Gastrocnemius medialis (tissue), 4 donors: ENCODE results near the gene THSD7B. TPM values are rescaled to one million over a fixed set of nuclear protein-coding genes. Genes with fewer than 3 reads are reported as not detected.

ENCODE experiments used
- ATAC-seq, 2 donors: fragments of 150-250 bp; one replicate each; pipeline ENCODE4 v1.9.1; 2016
- DNase-seq, 2 donors: peaks; one replicate each; pipeline ENCODE4 v3.0.0-alpha.2; 2019
- H3K27ac ChIP-seq, 4 donors: fragments of 200-600 bp; sonication (generic); 1 replicate in 1 of 4; 2 replicates in 3 of 4; pipeline ENCODE4 v1.5.1; 2016 to 2018; ENCODE audit warnings: mild to moderate bottlenecking in 2 of 4, moderate library complexity in 1 of 4
- H3K27me3 ChIP-seq, 3 donors: fragments of 200-600 bp; sonication (generic) in 2 of 3; 1 replicate in 1 of 3; 2 replicates in 2 of 3; pipeline versions ENCODE4 v1.5.1 to v1.6.0; 2016 to 2019; ENCODE audit warnings: mild to moderate bottlenecking in 1 of 3, moderate library complexity in 1 of 3
- H3K36me3 ChIP-seq, 2 donors: fragments of 200-600 bp; sonication (generic) in 1 of 2; one replicate each; pipeline ENCODE4 v1.5.1; 2017 to 2018
- H3K4me1 ChIP-seq, 2 donors: fragments of 200-600 bp; sonication (generic) in 1 of 2; one replicate each; pipeline ENCODE4 v1.5.1; 2016 to 2017; ENCODE audit warnings: mild to moderate bottlenecking in 2 of 2
- H3K4me3 ChIP-seq, 4 donors: fragments of 200-600 bp; sonication (generic) in 3 of 4; 1 replicate in 1 of 4; 2 replicates in 3 of 4; pipeline ENCODE4 v1.5.1; 2016 to 2019; ENCODE audit warnings: mild to moderate bottlenecking in 2 of 4
- H3K9me3 ChIP-seq, 3 donors: fragments of 200-600 bp; sonication (generic) in 2 of 3; 1 replicate in 1 of 3; 2 replicates in 2 of 3; pipeline ENCODE4 v1.5.1; 2016 to 2019
- POLR2A ChIP-seq, 2 donors: fragments of 450-650 bp; IDR thresholded peaks; one replicate each; pipeline ENCODE4 v1.6.1; 2017; ENCODE audit warnings: antibody characterized with exemption in 2 of 2, mild to moderate bottlenecking in 2 of 2, moderate library complexity in 2 of 2
- in situ Hi-C, 4 donors: fragments of 200-750 bp; cut with MboI; loops; one replicate each; pipeline versions ENCODE4 v1.15.0 to v1.8.0; 2017; ENCODE audit warnings: low sequenced_read_pairs in 4 of 4
- intact Hi-C: fragments of 100-400 bp; cut with DNase I; formaldehyde crosslinking; loops from one replicate; pipeline ENCODE4 v1.15.1; 2023; ENCODE audit warnings: low total_unique reads
- total RNA-seq, 4 donors: library from RNA; depleted of rRNA; stranded (reverse); fragments of >200 nt; gene quantifications; one replicate each; pipeline versions ENCODE4 v1.1.0 to v1.2.3, GENCODE V29; 2016
- TF ChIP-seq, protein P1 (sequence below), 5 experiments: fragments of 450-650 bp in 3 of 5; fragments of 200-600 bp in 2 of 5; sonication (generic) in 2 of 5; IDR thresholded peaks in 4 of 5; conservative IDR thresholded peaks in 1 of 5; 1 replicate in 4 of 5; 2 replicates in 1 of 5; pipeline ENCODE4 v1.5.1; 2016 to 2019; ENCODE audit warnings: antibody characterized with exemption in 5 of 5, mild to moderate bottlenecking in 3 of 5, moderate library complexity in 3 of 5

Gene THSD7B
- total RNA-seq, 4 donors from 2014 or later: not detected

- Histone ChIP-seq H3K4me3 (no peak overlapping the region), H3K9me3 (no peaks in the 10 kb centered on the region), H3K36me3 (no peaks in the 10 kb centered on the region), H3K4me1 (no peaks in the 10 kb centered on the region), H3K27me3 (no peaks in the 10 kb centered on the region), H3K27ac (no peak overlapping the region)
- intact Hi-C loops (no loop called here), in situ Hi-C loops (no loop called here)
- DNase-seq: no peak
- no peak for TF ChIP-seq POLR2A (IDR thresholded peaks at IDR 0.05)
- TF ChIP-seq, protein P1, sequence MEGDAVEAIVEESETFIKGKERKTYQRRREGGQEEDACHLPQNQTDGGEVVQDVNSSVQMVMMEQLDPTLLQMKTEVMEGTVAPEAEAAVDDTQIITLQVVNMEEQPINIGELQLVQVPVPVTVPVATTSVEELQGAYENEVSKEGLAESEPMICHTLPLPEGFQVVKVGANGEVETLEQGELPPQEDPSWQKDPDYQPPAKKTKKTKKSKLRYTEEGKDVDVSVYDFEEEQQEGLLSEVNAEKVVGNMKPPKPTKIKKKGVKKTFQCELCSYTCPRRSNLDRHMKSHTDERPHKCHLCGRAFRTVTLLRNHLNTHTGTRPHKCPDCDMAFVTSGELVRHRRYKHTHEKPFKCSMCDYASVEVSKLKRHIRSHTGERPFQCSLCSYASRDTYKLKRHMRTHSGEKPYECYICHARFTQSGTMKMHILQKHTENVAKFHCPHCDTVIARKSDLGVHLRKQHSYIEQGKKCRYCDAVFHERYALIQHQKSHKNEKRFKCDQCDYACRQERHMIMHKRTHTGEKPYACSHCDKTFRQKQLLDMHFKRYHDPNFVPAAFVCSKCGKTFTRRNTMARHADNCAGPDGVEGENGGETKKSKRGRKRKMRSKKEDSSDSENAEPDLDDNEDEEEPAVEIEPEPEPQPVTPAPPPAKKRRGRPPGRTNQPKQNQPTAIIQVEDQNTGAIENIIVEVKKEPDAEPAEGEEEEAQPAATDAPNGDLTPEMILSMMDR (IDR thresholded peaks at IDR 0.05 in 4 of 5, conservative IDR thresholded peaks at IDR 0.05 in 1 of 5): no peak
- no peak for ATAC-seq
Measured at GRCh38 chr2:137644731-137645130, 879.4 kb downstream of the THSD7B start.

DNA sequence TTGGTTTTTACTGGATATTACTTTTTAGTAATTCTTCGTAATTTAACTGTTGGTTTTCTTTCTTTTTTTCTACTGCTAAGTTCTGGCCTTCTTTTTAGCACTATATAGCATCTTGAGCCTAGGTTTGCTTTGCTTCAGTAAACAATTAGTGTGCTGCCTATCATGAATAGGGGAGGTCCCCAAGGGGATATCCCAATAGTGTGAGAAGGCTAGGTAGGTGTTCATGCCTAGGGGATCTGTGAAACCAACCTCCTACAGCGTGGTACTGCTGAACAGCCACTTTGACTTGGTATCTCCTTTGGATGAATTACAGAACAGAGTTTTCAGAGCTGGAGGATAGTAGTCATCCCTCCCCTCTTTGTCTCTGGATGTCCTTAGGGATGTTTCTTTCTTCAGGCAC, 888.7 kb downstream of the THSD7B start:
- in situ Hi-C loops: no loop called here
- Histone ChIP-seq H3K9me3 (no peaks in the 10 kb centered on the region), H3K27me3 (no peaks in the 10 kb centered on the region), H3K27ac (no peak overlapping the region), H3K4me1 (no peaks in the 10 kb centered on the region), H3K36me3 (no peaks in the 10 kb centered on the region), H3K4me3 (no peak overlapping the region)
- DNase-seq (no peak), ATAC-seq (no peak)
- intact Hi-C loops: no loop called here
- TF ChIP-seq, protein P1 (IDR thresholded peaks at IDR 0.05 in 4 of 5, conservative IDR thresholded peaks at IDR 0.05 in 1 of 5): no peak
- no peak for TF ChIP-seq POLR2A (IDR thresholded peaks at IDR 0.05)

DNA sequence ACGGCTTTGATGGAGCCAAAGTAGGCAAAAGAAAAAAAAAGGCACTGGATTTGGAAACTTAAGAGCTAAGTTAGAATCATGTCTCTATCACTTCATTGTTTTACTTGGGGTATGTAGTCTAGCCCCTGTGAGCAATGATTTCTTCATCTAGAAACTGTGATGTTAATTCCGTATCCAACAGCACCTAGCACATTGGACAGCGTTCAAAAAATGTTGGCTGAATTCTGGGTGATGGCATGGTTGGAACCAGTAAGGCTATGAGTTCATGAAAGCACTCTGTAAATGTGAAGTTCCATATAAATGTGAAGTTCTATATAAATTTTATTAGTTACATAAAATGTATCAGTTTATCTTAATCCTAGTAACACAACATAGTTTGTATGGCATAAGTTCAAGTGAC, 890.5 kb downstream of the THSD7B start:
- H3K4me1 ChIP-seq: no peaks in the 10 kb centered on the region
- intact Hi-C loops: no loop called here
- ATAC-seq: no peak
- in situ Hi-C loops: no loop called here
- no peak for DNase-seq
- TF ChIP-seq POLR2A (IDR thresholded peaks at IDR 0.05): no peak
- TF ChIP-seq, protein P1 (IDR thresholded peaks at IDR 0.05 in 4 of 5, conservative IDR thresholded peaks at IDR 0.05 in 1 of 5): no peak
- H3K27me3 ChIP-seq: no peaks in the 10 kb centered on the region
- no peaks in the 10 kb centered on the region for H3K36me3 ChIP-seq
- H3K27ac ChIP-seq: no peak overlapping the region
- H3K4me3 ChIP-seq: no peak overlapping the region
- no peaks in the 10 kb centered on the region for H3K9me3 ChIP-seq

DNA sequence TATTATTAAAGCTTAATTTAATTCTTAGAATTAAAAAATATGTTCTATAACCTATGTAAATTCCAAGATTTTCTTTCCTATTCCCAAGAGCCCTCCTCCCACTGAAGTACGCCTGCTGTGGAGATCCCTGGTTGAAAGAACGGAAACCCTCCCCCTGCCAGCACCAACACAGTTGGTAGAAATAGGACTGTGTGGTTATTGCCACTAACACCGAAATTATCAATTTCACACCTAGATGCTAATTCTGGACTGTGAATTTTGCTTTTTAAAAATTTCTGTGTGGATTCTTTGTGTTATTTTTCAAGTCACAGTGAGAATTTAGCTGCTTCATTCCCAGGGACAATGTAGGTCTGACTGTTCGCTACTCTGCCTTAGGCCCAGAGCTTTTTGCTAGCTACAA, 893.1 kb downstream of the THSD7B start:
- DNase-seq (no peak), ATAC-seq (no peak)
- Histone ChIP-seq H3K4me3 (no peak overlapping the region), H3K36me3 (no peaks in the 10 kb centered on the region), H3K27ac (no peak overlapping the region), H3K9me3 (no peaks in the 10 kb centered on the region), H3K27me3 (no peaks in the 10 kb centered on the region), H3K4me1 (no peaks in the 10 kb centered on the region)
- intact Hi-C loops (no loop called here), in situ Hi-C loops (no loop called here)
- TF ChIP-seq POLR2A (IDR thresholded peaks at IDR 0.05): no peak
- TF ChIP-seq, protein P1 (IDR thresholded peaks at IDR 0.05 in 4 of 5, conservative IDR thresholded peaks at IDR 0.05 in 1 of 5): no peak

DNA sequence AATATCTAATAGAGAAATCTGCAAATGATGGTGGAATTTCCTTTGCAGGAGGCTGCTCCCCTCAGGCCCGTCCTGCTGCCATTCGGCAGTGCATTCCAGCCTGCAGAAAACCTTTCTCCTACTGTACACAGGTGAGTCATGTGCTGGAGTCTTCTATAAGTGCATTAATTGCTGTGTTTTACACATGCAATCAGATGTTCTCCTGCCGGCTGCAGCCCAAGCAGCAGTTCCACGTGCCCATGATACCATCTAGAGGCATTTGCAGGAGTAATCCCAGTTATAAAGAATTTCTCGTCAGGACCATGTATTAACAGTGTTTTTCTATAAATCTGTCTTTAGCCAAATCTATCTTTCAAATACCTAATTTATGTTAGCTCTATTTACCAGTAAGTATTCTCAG, 894.3 kb downstream of the THSD7B start:
- Histone ChIP-seq H3K9me3 (no peaks in the 10 kb centered on the region), H3K36me3 (no peaks in the 10 kb centered on the region)
- intact Hi-C loops: no loop called here

More for the DNA sequence above, 894.3 kb downstream of the THSD7B start:
- DNase-seq (no peak), ATAC-seq (no peak)
- Histone ChIP-seq H3K4me3 (no peak overlapping the region), H3K27me3 (no peaks in the 10 kb centered on the region), H3K27ac (no peak overlapping the region), H3K4me1 (no peaks in the 10 kb centered on the region)
- in situ Hi-C loops: no loop called here
- TF ChIP-seq, protein P1 (IDR thresholded peaks at IDR 0.05 in 4 of 5, conservative IDR thresholded peaks at IDR 0.05 in 1 of 5): no peak
- no peak for TF ChIP-seq POLR2A (IDR thresholded peaks at IDR 0.05)
